ENCODE results near the gene SLAMF9.

DNA sequence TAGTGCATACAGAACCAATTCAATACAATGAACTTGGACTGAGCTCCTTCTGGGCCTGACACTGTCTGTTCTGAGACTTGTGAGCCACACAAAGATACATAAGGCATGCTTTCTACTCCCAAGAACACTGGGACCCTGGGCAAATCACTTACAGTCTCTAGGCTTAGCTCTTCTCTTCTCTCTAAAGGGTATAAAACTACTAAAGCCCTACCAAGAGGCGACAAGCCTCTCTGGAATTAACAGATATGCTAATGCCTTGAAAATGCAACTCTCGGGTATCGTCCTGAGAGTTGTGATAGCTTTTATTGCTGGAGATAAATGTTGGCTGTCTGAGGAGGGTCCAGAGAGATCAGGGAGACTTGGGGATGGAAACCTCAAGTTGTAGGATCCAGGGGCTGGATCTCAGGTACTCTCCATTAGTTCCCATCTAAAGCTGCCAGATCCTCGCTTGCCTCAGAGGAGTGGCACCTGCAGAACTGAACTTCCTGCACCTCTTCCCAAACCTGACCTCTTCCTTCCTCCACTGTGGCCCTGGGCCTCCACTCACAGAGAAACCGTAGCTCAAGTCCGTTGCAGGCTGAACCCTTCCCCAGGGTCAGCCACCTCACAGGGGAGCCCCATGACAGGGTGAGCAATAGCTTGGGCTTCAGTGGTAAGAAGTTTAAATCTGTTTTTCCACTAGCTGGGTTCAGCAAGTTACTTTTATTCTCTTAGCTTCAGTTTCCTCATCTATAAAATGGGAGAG, 42.5 kb downstream of the SLAMF9 start:
- TF ChIP-seq FOSL2 (IDR thresholded peaks at IDR 0.05) (no peak), FOSL2 (CRISPR knock-in tag; IDR thresholded peaks at IDR 0.05) (no peak), EP300 (IDR thresholded peaks at IDR 0.05) (no peak), ZFP36 (IDR thresholded peaks at IDR 0.05; ENCODE audit: borderline replicate concordance, partially characterized antibody) (no peak), PHF8 (IDR thresholded peaks at IDR 0.05; ENCODE audit: borderline replicate concordance, low read depth) (no peak), RCOR1 (IDR thresholded peaks at IDR 0.05; ENCODE audit: low read depth, low read length) (no peak), POLR2A (IDR thresholded peaks at IDR 0.05; ENCODE audit: low read length) (no peak), ZC3H11A (IDR thresholded peaks at IDR 0.05) (no peak), SREBF2 (IDR thresholded peaks at IDR 0.05) (no peak)
- TF ChIP-seq, protein P1, sequence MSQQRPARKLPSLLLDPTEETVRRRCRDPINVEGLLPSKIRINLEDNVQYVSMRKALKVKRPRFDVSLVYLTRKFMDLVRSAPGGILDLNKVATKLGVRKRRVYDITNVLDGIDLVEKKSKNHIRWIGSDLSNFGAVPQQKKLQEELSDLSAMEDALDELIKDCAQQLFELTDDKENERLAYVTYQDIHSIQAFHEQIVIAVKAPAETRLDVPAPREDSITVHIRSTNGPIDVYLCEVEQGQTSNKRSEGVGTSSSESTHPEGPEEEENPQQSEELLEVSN (IDR thresholded peaks at IDR 0.05; ENCODE audit: borderline replicate concordance, low read depth), result no peak
- TF ChIP-seq, protein P2, sequence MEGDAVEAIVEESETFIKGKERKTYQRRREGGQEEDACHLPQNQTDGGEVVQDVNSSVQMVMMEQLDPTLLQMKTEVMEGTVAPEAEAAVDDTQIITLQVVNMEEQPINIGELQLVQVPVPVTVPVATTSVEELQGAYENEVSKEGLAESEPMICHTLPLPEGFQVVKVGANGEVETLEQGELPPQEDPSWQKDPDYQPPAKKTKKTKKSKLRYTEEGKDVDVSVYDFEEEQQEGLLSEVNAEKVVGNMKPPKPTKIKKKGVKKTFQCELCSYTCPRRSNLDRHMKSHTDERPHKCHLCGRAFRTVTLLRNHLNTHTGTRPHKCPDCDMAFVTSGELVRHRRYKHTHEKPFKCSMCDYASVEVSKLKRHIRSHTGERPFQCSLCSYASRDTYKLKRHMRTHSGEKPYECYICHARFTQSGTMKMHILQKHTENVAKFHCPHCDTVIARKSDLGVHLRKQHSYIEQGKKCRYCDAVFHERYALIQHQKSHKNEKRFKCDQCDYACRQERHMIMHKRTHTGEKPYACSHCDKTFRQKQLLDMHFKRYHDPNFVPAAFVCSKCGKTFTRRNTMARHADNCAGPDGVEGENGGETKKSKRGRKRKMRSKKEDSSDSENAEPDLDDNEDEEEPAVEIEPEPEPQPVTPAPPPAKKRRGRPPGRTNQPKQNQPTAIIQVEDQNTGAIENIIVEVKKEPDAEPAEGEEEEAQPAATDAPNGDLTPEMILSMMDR (IDR thresholded peaks at IDR 0.05), result no peak
- TF ChIP-seq, protein P3, sequence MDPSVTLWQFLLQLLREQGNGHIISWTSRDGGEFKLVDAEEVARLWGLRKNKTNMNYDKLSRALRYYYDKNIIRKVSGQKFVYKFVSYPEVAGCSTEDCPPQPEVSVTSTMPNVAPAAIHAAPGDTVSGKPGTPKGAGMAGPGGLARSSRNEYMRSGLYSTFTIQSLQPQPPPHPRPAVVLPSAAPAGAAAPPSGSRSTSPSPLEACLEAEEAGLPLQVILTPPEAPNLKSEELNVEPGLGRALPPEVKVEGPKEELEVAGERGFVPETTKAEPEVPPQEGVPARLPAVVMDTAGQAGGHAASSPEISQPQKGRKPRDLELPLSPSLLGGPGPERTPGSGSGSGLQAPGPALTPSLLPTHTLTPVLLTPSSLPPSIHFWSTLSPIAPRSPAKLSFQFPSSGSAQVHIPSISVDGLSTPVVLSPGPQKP (IDR thresholded peaks at IDR 0.05; ENCODE audit: low read depth, low read length), result no peak

Data from A549 (cell line).